C4-2B (cell line): ENCODE results near the gene ZNF618.

Source experiments
- ZFX ChIP-seq: fragments of 450-650 bp; IDR thresholded peaks from 2 replicates; pipeline ENCODE4 v1.6.1; 2017
- TF ChIP-seq, protein P1 (sequence below): fragments of 450-650 bp; conservative IDR thresholded peaks from 2 replicates; pipeline ENCODE4 v1.5.1; 2017; ENCODE audit warnings: mild to moderate bottlenecking

DNA sequence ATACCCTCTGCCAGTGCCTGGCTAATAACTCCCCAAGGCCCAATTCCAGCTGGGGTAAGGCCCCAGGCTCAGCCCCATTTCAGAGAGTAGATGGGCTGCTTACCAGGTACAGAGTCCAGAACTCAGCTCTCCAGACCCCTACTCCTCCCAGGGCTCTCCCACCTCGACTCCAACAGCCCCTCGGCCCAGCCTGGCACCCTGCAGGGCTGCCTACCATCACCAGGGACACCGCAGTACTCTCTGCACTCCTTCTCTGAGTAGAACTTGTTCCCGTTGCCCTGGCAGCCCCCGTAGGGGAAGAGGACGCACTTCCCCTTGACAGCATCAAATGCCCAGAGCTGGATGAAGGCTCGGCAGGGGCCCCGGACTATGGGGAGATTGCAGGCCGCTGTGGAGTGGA is 184.6 kb downstream of the ZNF618 start:
- TF ChIP-seq, protein P1, sequence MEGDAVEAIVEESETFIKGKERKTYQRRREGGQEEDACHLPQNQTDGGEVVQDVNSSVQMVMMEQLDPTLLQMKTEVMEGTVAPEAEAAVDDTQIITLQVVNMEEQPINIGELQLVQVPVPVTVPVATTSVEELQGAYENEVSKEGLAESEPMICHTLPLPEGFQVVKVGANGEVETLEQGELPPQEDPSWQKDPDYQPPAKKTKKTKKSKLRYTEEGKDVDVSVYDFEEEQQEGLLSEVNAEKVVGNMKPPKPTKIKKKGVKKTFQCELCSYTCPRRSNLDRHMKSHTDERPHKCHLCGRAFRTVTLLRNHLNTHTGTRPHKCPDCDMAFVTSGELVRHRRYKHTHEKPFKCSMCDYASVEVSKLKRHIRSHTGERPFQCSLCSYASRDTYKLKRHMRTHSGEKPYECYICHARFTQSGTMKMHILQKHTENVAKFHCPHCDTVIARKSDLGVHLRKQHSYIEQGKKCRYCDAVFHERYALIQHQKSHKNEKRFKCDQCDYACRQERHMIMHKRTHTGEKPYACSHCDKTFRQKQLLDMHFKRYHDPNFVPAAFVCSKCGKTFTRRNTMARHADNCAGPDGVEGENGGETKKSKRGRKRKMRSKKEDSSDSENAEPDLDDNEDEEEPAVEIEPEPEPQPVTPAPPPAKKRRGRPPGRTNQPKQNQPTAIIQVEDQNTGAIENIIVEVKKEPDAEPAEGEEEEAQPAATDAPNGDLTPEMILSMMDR: no peak
- TF ChIP-seq ZFX: no peak
